MCF 10A (cell line): ENCODE measurements around the gene GLI2. TPM values are rescaled to one million over a fixed set of nuclear protein-coding genes. Genes with fewer than 3 reads are reported as not detected.

Experiments used
- BruUV-seq: library from RNA; stranded (reverse); fragments of 400-500 nt; replicated peaks from 2 replicates; lab custom pipeline; 2021; lab: Mats Ljungman, UMichigan
- CTCF ChIA-PET: fragments of 300-600 bp; sonication (Branson Sonifier 250); formaldehyde crosslinking; extraction: SDS; loops from one replicate; lab custom pipeline; 2021; ENCODE audit warnings: antibody characterized with exemption, inconsistent platforms; lab: Yijun Ruan, JAX
- POLR2A ChIA-PET: fragments of 300-600, 350-650 bp; sonication (Branson Sonifier 250); formaldehyde crosslinking; extraction: SDS; loops from one replicate; lab custom pipeline; 2020; ENCODE audit warnings: antibody characterized with exemption, inconsistent platforms; lab: Yijun Ruan, JAX
- DNase-seq: peaks from one replicate; pipeline ENCODE4 v3.0.0-alpha.2; 2018; ENCODE audit not compliant: unreplicated experiment
- H3K27ac Mint-ChIP-seq: one replicate; pipeline ENCODE4 v1.8.0; 2022; ENCODE audit warnings: mild to moderate bottlenecking, low read depth, mixed read lengths; ENCODE audit not compliant: unreplicated experiment
- H3K27me3 Mint-ChIP-seq: one replicate; pipeline ENCODE4 v1.8.0; 2022; ENCODE audit warnings: mixed read lengths; ENCODE audit not compliant: insufficient read depth, unreplicated experiment
- H3K36me3 Mint-ChIP-seq: one replicate; pipeline ENCODE4 v1.8.0; 2022; ENCODE audit warnings: mild to moderate bottlenecking, moderate library complexity, mixed read lengths; ENCODE audit not compliant: insufficient read depth, unreplicated experiment
- H3K4me1 Mint-ChIP-seq: one replicate; pipeline ENCODE4 v1.8.0; 2022; ENCODE audit warnings: mixed read lengths; ENCODE audit not compliant: insufficient read depth, unreplicated experiment
- H3K4me3 Mint-ChIP-seq: one replicate; pipeline ENCODE4 v1.8.0; 2022; ENCODE audit warnings: mild to moderate bottlenecking, moderate library complexity, mixed read lengths; ENCODE audit not compliant: unreplicated experiment
- H3K9me3 Mint-ChIP-seq: one replicate; pipeline ENCODE4 v1.8.0; 2022; ENCODE audit warnings: mixed read lengths; ENCODE audit not compliant: unreplicated experiment
- intact Hi-C: fragments of 100-400 bp; cut with micrococcal nuclease; formaldehyde crosslinking; loops from 2 replicates; pipeline ENCODE4 v1.14.1; 2022
- total RNA-seq: library from RNA; stranded (reverse); gene quantifications from 2 replicates; pipeline ENCODE4 v1.2.3, GENCODE V29; 2022
- TF ChIP-seq, protein P1 (sequence below): fragments of 200-600 bp; IDR thresholded peaks from one replicate; pipeline ENCODE4 v1.8.0; 2022; ENCODE audit warnings: antibody characterized with exemption, mild to moderate bottlenecking; ENCODE audit not compliant: unreplicated experiment

GLI2 gene
- total RNA-seq, 1 experiment from 2014 or later: 0.61 TPM

DNA sequence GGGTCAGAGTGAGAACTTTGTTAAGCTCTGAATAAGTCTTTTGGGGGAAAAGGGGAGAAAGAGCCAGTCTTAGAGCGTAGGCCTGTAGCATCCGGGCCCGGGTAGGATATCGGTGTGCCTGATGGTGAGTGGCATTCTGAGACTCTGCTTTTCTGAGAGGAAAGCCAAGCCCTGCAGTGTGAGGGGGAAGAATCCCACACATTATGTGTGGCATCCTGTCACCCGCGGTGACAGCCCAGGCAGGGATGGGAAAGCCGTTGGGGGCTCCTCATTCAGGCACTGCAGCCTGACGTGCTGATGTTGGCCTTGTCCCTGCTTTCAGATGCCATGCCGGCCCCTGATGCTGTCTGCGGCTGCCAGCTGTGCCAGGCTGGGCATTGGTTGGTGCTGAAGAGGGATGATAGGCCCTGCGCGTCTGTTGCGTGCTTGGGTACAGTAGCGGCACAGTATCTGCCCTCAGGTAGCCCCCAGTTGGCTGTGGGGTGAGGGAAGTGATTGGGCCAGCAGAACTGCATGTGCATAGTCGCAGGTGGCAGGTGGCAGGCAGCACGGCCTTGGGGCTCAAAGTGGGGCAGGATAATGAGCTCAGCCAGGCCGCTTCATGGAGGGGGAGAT lies 37.6 kb downstream of the GLI2 start:
- TF ChIP-seq, protein P1, sequence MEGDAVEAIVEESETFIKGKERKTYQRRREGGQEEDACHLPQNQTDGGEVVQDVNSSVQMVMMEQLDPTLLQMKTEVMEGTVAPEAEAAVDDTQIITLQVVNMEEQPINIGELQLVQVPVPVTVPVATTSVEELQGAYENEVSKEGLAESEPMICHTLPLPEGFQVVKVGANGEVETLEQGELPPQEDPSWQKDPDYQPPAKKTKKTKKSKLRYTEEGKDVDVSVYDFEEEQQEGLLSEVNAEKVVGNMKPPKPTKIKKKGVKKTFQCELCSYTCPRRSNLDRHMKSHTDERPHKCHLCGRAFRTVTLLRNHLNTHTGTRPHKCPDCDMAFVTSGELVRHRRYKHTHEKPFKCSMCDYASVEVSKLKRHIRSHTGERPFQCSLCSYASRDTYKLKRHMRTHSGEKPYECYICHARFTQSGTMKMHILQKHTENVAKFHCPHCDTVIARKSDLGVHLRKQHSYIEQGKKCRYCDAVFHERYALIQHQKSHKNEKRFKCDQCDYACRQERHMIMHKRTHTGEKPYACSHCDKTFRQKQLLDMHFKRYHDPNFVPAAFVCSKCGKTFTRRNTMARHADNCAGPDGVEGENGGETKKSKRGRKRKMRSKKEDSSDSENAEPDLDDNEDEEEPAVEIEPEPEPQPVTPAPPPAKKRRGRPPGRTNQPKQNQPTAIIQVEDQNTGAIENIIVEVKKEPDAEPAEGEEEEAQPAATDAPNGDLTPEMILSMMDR: no peak
- H3K36me3 Mint-ChIP-seq: no peaks in the 10 kb centered on the region
- no peaks in the 10 kb centered on the region for H3K9me3 Mint-ChIP-seq
- no peak overlapping the region for H3K27ac Mint-ChIP-seq
- no peaks in the 10 kb centered on the region for H3K4me1 Mint-ChIP-seq
- ChIA-PET CTCF (interaction anchor here (1.7 kb wide), 1 partner anchor 298 kb away, joined by 5 read pairs; no protein-coding TSS in a partner anchor), POLR2A (no interaction called here)
- no TSS peak for BruUV-seq
- intact Hi-C loops: no loop called here
- no peak for DNase-seq
- H3K4me3 Mint-ChIP-seq: no peak overlapping the region
- H3K27me3 Mint-ChIP-seq: no peaks in the 10 kb centered on the region

DNA sequence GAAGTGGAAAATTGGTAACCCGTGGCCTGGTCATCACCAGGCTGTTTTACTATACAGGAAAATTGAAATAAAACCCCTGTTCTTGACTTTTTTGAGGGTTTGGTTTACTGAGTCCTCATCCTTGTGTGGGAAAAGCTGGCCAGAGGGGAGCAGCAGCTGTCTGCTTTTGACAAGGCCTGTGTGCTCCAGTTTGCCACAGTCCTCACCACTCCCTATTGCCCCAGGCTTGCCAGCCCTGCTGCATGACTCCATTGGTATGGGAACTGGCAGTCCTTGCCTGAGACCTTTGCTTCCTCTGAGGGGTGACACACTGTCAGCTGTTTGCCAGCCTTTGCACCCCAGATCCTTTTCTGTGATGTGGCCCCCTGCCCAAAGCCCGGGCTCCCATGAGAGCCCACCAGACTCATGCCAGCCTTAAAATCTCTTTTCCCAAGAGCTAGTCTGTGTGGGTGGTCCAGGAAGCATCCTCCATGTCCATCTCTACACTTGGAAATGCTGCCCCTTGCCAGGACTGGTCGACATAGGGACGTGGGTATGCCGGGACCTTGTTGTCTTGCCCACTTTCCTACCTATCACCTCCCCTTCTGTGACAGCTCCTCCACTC lies 39.0 kb downstream of the GLI2 start:
- TF ChIP-seq, protein P1: no peak
- intact Hi-C loops: no loop called here
- no TSS peak for BruUV-seq
- Mint-ChIP-seq H3K4me3 (no peak overlapping the region), H3K4me1 (peaks cover 2% of the 10 kb centered on the region), H3K9me3 (no peaks in the 10 kb centered on the region), H3K27me3 (no peaks in the 10 kb centered on the region), H3K36me3 (no peaks in the 10 kb centered on the region), H3K27ac (no peak overlapping the region)
- DNase-seq: no peak
- ChIA-PET POLR2A (interaction anchor here (0.6 kb wide), 1 partner anchor 18 kb away, joined by 3 read pairs; no protein-coding TSS in a partner anchor), CTCF (interaction anchor here (1.7 kb wide), 1 partner anchor 296 kb away, joined by 5 read pairs; no protein-coding TSS in a partner anchor)

DNA sequence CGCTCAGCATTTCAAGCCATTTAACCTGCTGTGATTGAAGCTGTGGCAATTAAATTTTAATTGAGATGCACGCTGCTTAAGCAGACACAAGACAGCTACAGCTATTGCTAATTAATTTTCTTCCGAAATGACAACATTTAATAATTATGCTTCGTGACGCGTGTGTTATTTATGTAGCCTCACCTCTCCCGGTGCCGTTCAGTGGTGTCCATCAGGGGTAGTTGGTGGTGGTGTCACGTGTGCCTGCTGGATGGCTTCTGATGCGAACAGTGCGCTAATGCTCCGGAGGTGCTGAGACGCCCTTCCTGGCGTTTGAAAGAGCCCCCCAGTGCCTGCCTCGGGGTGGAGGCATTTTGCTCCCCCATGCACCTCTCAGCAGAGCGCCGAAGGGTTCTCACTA lies 39.5 kb downstream of the GLI2 start:
- TF ChIP-seq, protein P1: no peak
- Mint-ChIP-seq H3K9me3 (no peaks in the 10 kb centered on the region), H3K4me3 (no peak overlapping the region), H3K4me1 (peaks cover 8% of the 10 kb centered on the region), H3K36me3 (no peaks in the 10 kb centered on the region), H3K27me3 (no peaks in the 10 kb centered on the region), H3K27ac (no peak overlapping the region)
- intact Hi-C loops: no loop called here
- ChIA-PET POLR2A (no interaction called here), CTCF (interaction anchor here (1.7 kb wide), 1 partner anchor 296 kb away, joined by 5 read pairs; no protein-coding TSS in a partner anchor)
- DNase-seq: no peak
- no TSS peak for BruUV-seq

DNA sequence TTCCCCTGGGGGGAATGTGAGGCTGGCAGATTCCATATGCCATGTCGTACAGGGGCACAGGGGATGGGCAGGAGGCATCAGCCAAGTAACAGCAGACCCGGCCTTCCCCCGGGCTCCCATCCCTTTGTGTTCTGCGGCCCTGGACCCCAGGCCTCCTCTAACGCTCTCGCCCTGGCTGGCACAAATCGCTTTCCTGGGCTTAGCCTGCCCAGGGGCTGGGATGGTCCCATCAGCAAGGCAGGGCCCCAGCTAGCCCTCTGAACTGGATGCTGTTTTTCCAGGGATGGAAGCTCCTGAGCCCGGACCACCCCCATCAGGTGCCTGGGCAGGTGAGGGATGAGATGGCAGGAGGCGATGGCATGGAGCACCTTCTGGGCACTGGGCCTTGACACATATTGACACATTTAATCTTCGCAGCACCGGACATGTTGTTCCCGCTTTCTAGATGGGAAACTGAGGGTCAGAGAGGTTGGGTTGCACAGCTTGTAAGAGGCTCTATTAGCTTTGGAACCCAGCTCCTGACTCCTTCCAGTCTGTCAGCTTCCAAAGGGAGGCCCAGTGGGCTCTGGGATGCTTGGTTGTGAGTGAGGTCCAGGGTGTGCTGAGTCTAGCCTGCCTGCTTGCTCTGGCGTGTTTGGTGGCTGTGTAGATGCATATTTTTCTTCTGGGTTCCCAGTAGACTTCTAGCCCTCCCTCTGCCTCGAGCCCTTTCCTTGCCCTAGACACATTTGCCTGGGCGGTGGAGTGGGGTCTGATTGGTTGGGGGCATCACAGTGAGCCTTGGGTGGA lies 40.3 kb downstream of the GLI2 start:
- Mint-ChIP-seq H3K4me3 (no peak overlapping the region), H3K27me3 (no peaks in the 10 kb centered on the region), H3K36me3 (no peaks in the 10 kb centered on the region), H3K27ac (no peak overlapping the region), H3K9me3 (no peaks in the 10 kb centered on the region), H3K4me1 (peaks cover 8% of the 10 kb centered on the region)
- intact Hi-C loops: no loop called here
- TF ChIP-seq, protein P1: no peak
- DNase-seq: no peak
- BruUV-seq: no TSS peak
- POLR2A ChIA-PET: interaction anchor here (0.7 kb wide), 1 partner anchor 70 kb away, joined by 4 read pairs; no protein-coding TSS in a partner anchor
- CTCF ChIA-PET: interaction anchor here (0.6 kb wide), 1 partner anchor 935 kb away, joined by 4 read pairs; no protein-coding TSS in a partner anchor
